Right lobe of liver (tissue), 4 donors: Measurements from ENCODE around the gene SHC4.

Source experiments
- POLR2A ChIP-seq: fragments of 450-650 bp; IDR thresholded peaks from one replicate; pipeline ENCODE4 v1.6.1; 2017; ENCODE audit warnings: antibody characterized with exemption, mild to moderate bottlenecking
- TF ChIP-seq, protein P1 (sequence below), 4 donors: fragments of 200-600 bp in 3 of 4; fragments of 450-650 bp in 1 of 4; IDR thresholded peaks; one replicate each; pipeline versions ENCODE4 v1.5.1 to v1.8.0; 2016 to 2022; ENCODE audit warnings: antibody characterized with exemption in 4 of 4, mild to moderate bottlenecking in 2 of 4
- donor health status: DM: no; HTN: no; CAD: no.
- donor health status: DM: no; HTN: no; CAD: no.
- donor health status: DM: no; HTN: yes; CAD: no.

DNA sequence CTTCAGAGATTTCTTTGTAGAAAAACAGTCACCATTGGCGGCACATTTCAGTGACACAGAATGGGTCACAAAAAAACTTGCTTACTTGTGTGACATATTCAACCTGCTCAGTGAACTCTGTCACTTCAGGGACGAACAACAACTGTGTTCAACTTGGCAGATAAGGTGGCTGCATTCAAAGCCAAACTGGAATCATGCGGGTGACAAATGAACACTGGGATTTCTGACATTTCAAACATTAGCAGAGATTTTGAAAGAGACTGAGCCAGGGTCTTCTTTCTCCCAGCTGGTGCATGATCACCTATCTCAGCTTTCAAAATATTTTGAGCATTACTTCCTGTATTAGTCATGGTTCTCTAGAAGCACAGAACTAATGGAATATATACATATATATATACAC is 87.7 kb downstream of the SHC4 start:
- TF ChIP-seq, protein P1, sequence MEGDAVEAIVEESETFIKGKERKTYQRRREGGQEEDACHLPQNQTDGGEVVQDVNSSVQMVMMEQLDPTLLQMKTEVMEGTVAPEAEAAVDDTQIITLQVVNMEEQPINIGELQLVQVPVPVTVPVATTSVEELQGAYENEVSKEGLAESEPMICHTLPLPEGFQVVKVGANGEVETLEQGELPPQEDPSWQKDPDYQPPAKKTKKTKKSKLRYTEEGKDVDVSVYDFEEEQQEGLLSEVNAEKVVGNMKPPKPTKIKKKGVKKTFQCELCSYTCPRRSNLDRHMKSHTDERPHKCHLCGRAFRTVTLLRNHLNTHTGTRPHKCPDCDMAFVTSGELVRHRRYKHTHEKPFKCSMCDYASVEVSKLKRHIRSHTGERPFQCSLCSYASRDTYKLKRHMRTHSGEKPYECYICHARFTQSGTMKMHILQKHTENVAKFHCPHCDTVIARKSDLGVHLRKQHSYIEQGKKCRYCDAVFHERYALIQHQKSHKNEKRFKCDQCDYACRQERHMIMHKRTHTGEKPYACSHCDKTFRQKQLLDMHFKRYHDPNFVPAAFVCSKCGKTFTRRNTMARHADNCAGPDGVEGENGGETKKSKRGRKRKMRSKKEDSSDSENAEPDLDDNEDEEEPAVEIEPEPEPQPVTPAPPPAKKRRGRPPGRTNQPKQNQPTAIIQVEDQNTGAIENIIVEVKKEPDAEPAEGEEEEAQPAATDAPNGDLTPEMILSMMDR (IDR thresholded peaks at IDR 0.05): no peak
- no peak for TF ChIP-seq POLR2A
